ENCODE data around the gene GLIPR2.

- TF ChIP-seq CTCF (IDR thresholded peaks at IDR 0.05) (no peak), POLR2A (IDR thresholded peaks at IDR 0.05; ENCODE audit: low read depth) (no peak), EP300 (IDR thresholded peaks at IDR 0.05) (no peak)
Observed at GRCh38 chr9:36169166-36169565, 32.6 kb downstream of the GLIPR2 start, which contains the start of gene CCIN.
